Sigmoid colon (tissue), 7 donors: ENCODE results near the gene WHAMM. TPM values are rescaled to one million over a fixed set of nuclear protein-coding genes. Genes with fewer than 3 reads are reported as not detected.

ENCODE experiments used
- DNase-seq: peaks from one replicate; pipeline ENCODE4 v3.0.0-alpha.2; 2019
- H3K27ac ChIP-seq, 4 donors: fragments of 200-600 bp; sonication (generic); one replicate each; pipeline ENCODE4 v1.5.1; 2016 to 2019; ENCODE audit warnings: mild to moderate bottlenecking in 1 of 4
- H3K27me3 ChIP-seq, 3 donors: fragments of 200-600 bp; sonication (generic); one replicate each; pipeline ENCODE4 v1.5.1; 2019; ENCODE audit warnings: mild to moderate bottlenecking in 1 of 3
- H3K36me3 ChIP-seq, 4 donors: fragments of 200-600 bp; sonication (generic); one replicate each; pipeline ENCODE4 v1.5.1; 2016 to 2019
- H3K4me1 ChIP-seq, 4 donors: fragments of 200-600 bp; sonication (generic); one replicate each; pipeline ENCODE4 v1.5.1; 2017 to 2019
- H3K4me3 ChIP-seq, 4 donors: fragments of 200-600 bp; sonication (generic); one replicate each; pipeline ENCODE4 v1.5.1; 2017 to 2019; ENCODE audit warnings: mild to moderate bottlenecking in 2 of 4, moderate library complexity in 1 of 4
- H3K9me3 ChIP-seq, 4 donors: fragments of 200-600 bp in 3 of 4; sonication (generic) in 3 of 4; one replicate each; pipeline versions ENCODE4 v1.5.1 to v1.6.1; 2013 to 2019
- CTCF ChIP-seq, 4 experiments: fragments of 450-650 bp in 3 of 4; fragments of 200-600 bp in 1 of 4; IDR thresholded peaks; one replicate each; pipeline ENCODE4 v1.5.1; 2016 to 2019; ENCODE audit warnings: antibody characterized with exemption in 4 of 4, mild to moderate bottlenecking in 3 of 4, moderate library complexity in 2 of 4
- EP300 ChIP-seq, 4 donors: sonication (generic); formaldehyde crosslinking; IDR thresholded peaks; one replicate each; pipeline ENCODE4 v1.6.1; 2017; ENCODE audit warnings: antibody characterized with exemption in 4 of 4
- POLR2A ChIP-seq, 2 donors: fragments of 450-650 bp; IDR thresholded peaks; one replicate each; pipeline ENCODE4 v1.6.1; 2016; ENCODE audit warnings: antibody characterized with exemption in 2 of 2, mild to moderate bottlenecking in 2 of 2, moderate library complexity in 2 of 2
- POLR2AphosphoS5 ChIP-seq, 4 donors: sonication (generic); formaldehyde crosslinking; IDR thresholded peaks; one replicate each; pipeline ENCODE4 v1.6.1; 2017; ENCODE audit warnings: antibody characterized with exemption in 4 of 4
- WGBS, 2 donors: extraction: QIAGEN DNeasy Blood & Tissue Kit; methylation state at CpG; one replicate each; pipeline ENCODE4 v1.1.7; 2013; 5-methylcytosine and 5-hydroxymethylcytosine counted together
- intact Hi-C: fragments of 100-400 bp; cut with DNase I; formaldehyde crosslinking; loops from one replicate; pipeline ENCODE4 v1.15.1; 2023
- polyA plus RNA-seq, 3 donors: library from polyadenylated mRNA; stranded (reverse); fragments of 200-250 nt; gene quantifications; one replicate each; pipeline ENCODE4 v1.2.3, GENCODE V29; 2013
- total RNA-seq, 4 donors: library from RNA; depleted of rRNA; stranded (reverse); fragments of >200 nt; gene quantifications; one replicate each; pipeline ENCODE4 v1.1.0, GENCODE V29; 2016
- donor health status: healthy with polysubstance abuse.
- donor health status: Bipolar disorder and iron deficiency.
- donor health status: healthy.

The WHAMM gene
- total and polyA plus RNA-seq, 7 donors = 4.4 to 10.5 (median 7.6) TPM

GRCh38 chr15:82798104-82798503 is 11.3 kb upstream of the WHAMM start:
- intact Hi-C loops = no loop called here
- H3K36me3 ChIP-seq = no peaks in the 10 kb centered on the region
- no peak overlapping the region for H3K4me3 ChIP-seq
- TF ChIP-seq POLR2A (IDR thresholded peaks at IDR 0.05) (no peak), CTCF (IDR thresholded peaks at IDR 0.05) (no peak), EP300 (IDR thresholded peaks at IDR 0.05) (no peak), POLR2AphosphoS5 (IDR thresholded peaks at IDR 0.05) (no peak)
- 69 to 78% methylated on average over 4 of the region's 4 CpGs for WGBS, 2 donors
- no peaks in the 10 kb centered on the region for H3K27me3 ChIP-seq
- H3K9me3 ChIP-seq = no peaks in the 10 kb centered on the region
- DNase-seq = no peak
- H3K27ac ChIP-seq = no peak overlapping the region
- H3K4me1 ChIP-seq = no peaks in the 10 kb centered on the region

- no peak for DNase-seq
- TF ChIP-seq EP300 (IDR thresholded peaks at IDR 0.05) (no peak), POLR2A (IDR thresholded peaks at IDR 0.05) (no peak)
- H3K9me3 ChIP-seq = no peaks in the 10 kb centered on the region
- WGBS, 2 donors = 67 to 81% methylated on average over 5 of the region's 5 CpGs
- no peaks in the 10 kb centered on the region for H3K4me1 ChIP-seq
- H3K36me3 ChIP-seq = no peaks in the 10 kb centered on the region
- H3K27ac ChIP-seq = no peak overlapping the region
- no peaks in the 10 kb centered on the region for H3K27me3 ChIP-seq
- intact Hi-C loops = no loop called here
- H3K4me3 ChIP-seq = no peak overlapping the region
Measured at GRCh38 chr15:82798531-82799166, 10.8 kb upstream of the WHAMM start.

GRCh38 chr15:82799183-82799841 is 10.1 kb upstream of the WHAMM start:
- H3K27me3 ChIP-seq = no peaks in the 10 kb centered on the region
- no peaks in the 10 kb centered on the region for H3K36me3 ChIP-seq
- H3K9me3 ChIP-seq = no peaks in the 10 kb centered on the region
- no peak for TF ChIP-seq POLR2AphosphoS5 (IDR thresholded peaks at IDR 0.05)
- TF ChIP-seq POLR2A (IDR thresholded peaks at IDR 0.05) = no peak
- TF ChIP-seq CTCF (IDR thresholded peaks at IDR 0.05) = no peak
- TF ChIP-seq EP300 (IDR thresholded peaks at IDR 0.05) = no peak
- intact Hi-C loops = no loop called here
- H3K4me3 ChIP-seq = no peak overlapping the region
- WGBS, 2 donors = 85% methylated on average over 7 of the region's 7 CpGs
- no peak for DNase-seq
- H3K27ac ChIP-seq = no peak overlapping the region
- no peaks in the 10 kb centered on the region for H3K4me1 ChIP-seq

GRCh38 chr15:82802497-82802896 is 6.9 kb upstream of the WHAMM start:
- DNase-seq = no peak
- H3K27me3 ChIP-seq = no peaks in the 10 kb centered on the region
- TF ChIP-seq CTCF (IDR thresholded peaks at IDR 0.05) (no peak), POLR2AphosphoS5 (IDR thresholded peaks at IDR 0.05) (no peak), POLR2A (IDR thresholded peaks at IDR 0.05) (no peak), EP300 (IDR thresholded peaks at IDR 0.05) (no peak)
- no peaks in the 10 kb centered on the region for H3K36me3 ChIP-seq
- no peaks in the 10 kb centered on the region for H3K4me1 ChIP-seq
- no peak overlapping the region for H3K27ac ChIP-seq
- no peaks in the 10 kb centered on the region for H3K9me3 ChIP-seq
- WGBS, 2 donors = 50 to 80% methylated on average over 1 of the region's 1 CpG
- intact Hi-C loops = no loop called here
- H3K4me3 ChIP-seq = no peak overlapping the region

GRCh38 chr15:82803793-82804574 is 5.4 kb upstream of the WHAMM start:
- DNase-seq = no peak
- intact Hi-C loops = no loop called here
- no peak overlapping the region for H3K4me3 ChIP-seq
- H3K27me3 ChIP-seq = no peaks in the 10 kb centered on the region
- H3K27ac ChIP-seq = no peak overlapping the region
- H3K9me3 ChIP-seq = no peaks in the 10 kb centered on the region
- WGBS, 2 donors = 89 to 95% methylated on average over 2 of the region's 2 CpGs
- H3K4me1 ChIP-seq = peaks cover 0 to 6% (median 2%) of the 10 kb centered on the region in 4 donors
- no peaks in the 10 kb centered on the region for H3K36me3 ChIP-seq
- TF ChIP-seq CTCF (IDR thresholded peaks at IDR 0.05) (no peak), POLR2AphosphoS5 (IDR thresholded peaks at IDR 0.05) (no peak), EP300 (IDR thresholded peaks at IDR 0.05) (no peak), POLR2A (IDR thresholded peaks at IDR 0.05) (no peak)
